Osteoblast (primary cell): ENCODE results near the gene FRA10AC1. TPM values are rescaled to one million over a fixed set of nuclear protein-coding genes. Genes with fewer than 3 reads are reported as not detected.

Source experiments
- DNase-seq: peaks from one replicate; pipeline ENCODE4 v3.0.0; 2011; ENCODE audit warnings: low spot score, mixed read lengths; ENCODE audit not compliant: insufficient read length; ENCODE audit errors: missing footprints
- H2AFZ ChIP-seq: 2 replicates; pipeline ENCODE4 v1.6.0; 2011; ENCODE audit warnings: mild to moderate bottlenecking, low read length
- H3K27ac ChIP-seq: 2 replicates; pipeline ENCODE4 v1.5.1; 2011; ENCODE audit warnings: mild to moderate bottlenecking, low read depth, low read length, moderate library complexity
- H3K27me3 ChIP-seq: 2 replicates; pipeline ENCODE4 v1.6.0; 2012; ENCODE audit warnings: mild to moderate bottlenecking, control low read depth, inconsistent platforms, low read length, moderate library complexity; ENCODE audit not compliant: insufficient read depth
- H3K36me3 ChIP-seq: 2 replicates; pipeline ENCODE4 v1.5.1; 2011; ENCODE audit warnings: mild to moderate bottlenecking, low read length, control low read depth, moderate library complexity; ENCODE audit not compliant: insufficient read depth
- H3K4me1 ChIP-seq: 2 replicates; pipeline ENCODE4 v1.5.1; 2011; ENCODE audit warnings: mild to moderate bottlenecking, low read length, control low read depth, moderate library complexity; ENCODE audit not compliant: insufficient read depth
- H3K4me2 ChIP-seq: 2 replicates; pipeline ENCODE4 v1.6.0; 2011; ENCODE audit warnings: mild to moderate bottlenecking, low read length; ENCODE audit not compliant: insufficient read depth
- H3K4me3 ChIP-seq: fragments of 200-600 bp; sonication (generic); 3 replicates; pipeline ENCODE4 v1.5.1; 2012; ENCODE audit warnings: mild to moderate bottlenecking, low read length, inconsistent platforms; ENCODE audit not compliant: insufficient read depth
- H3K79me2 ChIP-seq: 2 replicates; pipeline ENCODE4 v1.6.0; 2012; ENCODE audit warnings: mild to moderate bottlenecking, low read length, control low read depth, inconsistent platforms; ENCODE audit not compliant: insufficient read depth
- H3K9me3 ChIP-seq: 2 replicates; pipeline ENCODE4 v1.5.1; 2011; ENCODE audit warnings: low read depth, low read length, control low read depth
- H4K20me1 ChIP-seq: 2 replicates; pipeline ENCODE4 v1.6.0; 2012; ENCODE audit warnings: mild to moderate bottlenecking, low read length, control low read depth; ENCODE audit not compliant: insufficient read depth
- CTCF ChIP-seq: IDR thresholded peaks from 2 replicates; pipeline ENCODE4 v1.5.1; 2011; ENCODE audit warnings: mild to moderate bottlenecking, low read depth, low read length, moderate library complexity; ENCODE audit errors: extremely low read depth
- total RNA-seq: library from RNA; depleted of rRNA; stranded (reverse); fragments of >200 nt; gene quantifications from 2 replicates; pipeline ENCODE4 v1.2.3, GENCODE V29; 2012

Gene FRA10AC1
- total RNA-seq, 1 donor, result 8.7 TPM

- Histone ChIP-seq H3K27me3 (no peaks in the 10 kb centered on the region), H3K4me3 (no peak overlapping the region), H3K9me3 (no peaks in the 10 kb centered on the region), H3K4me2 (no peak overlapping the region), H3K36me3 (no peaks in the 10 kb centered on the region), H2AFZ (no peak overlapping the region), H4K20me1 (no peaks in the 10 kb centered on the region), H3K4me1 (peaks cover 4% of the 10 kb centered on the region), H3K27ac (no peak overlapping the region), H3K79me2 (no peaks in the 10 kb centered on the region)
- DNase-seq, result no peak
- TF ChIP-seq CTCF, result no peak
Measured at GRCh38 chr10:93654201-93654600, 48.2 kb downstream of the FRA10AC1 start.

GRCh38 chr10:93652857-93653256 is 49.5 kb downstream of the FRA10AC1 start:
- Histone ChIP-seq H2AFZ (no peak overlapping the region), H3K4me1 (peaks cover 4% of the 10 kb centered on the region), H3K9me3 (no peaks in the 10 kb centered on the region), H3K79me2 (no peaks in the 10 kb centered on the region), H3K27ac (no peak overlapping the region), H3K36me3 (no peaks in the 10 kb centered on the region), H4K20me1 (no peaks in the 10 kb centered on the region), H3K4me3 (no peak overlapping the region), H3K27me3 (no peaks in the 10 kb centered on the region), H3K4me2 (peak overlapping the region; percentile 33)
- TF ChIP-seq CTCF, result no peak
- DNase-seq, result peak; percentile 31

- Histone ChIP-seq H3K4me2 (no peak overlapping the region), H3K27ac (no peak overlapping the region), H3K9me3 (no peaks in the 10 kb centered on the region), H3K79me2 (no peaks in the 10 kb centered on the region), H3K4me1 (no peaks in the 10 kb centered on the region), H2AFZ (no peak overlapping the region), H3K36me3 (no peaks in the 10 kb centered on the region), H3K4me3 (no peak overlapping the region), H4K20me1 (no peaks in the 10 kb centered on the region), H3K27me3 (peaks cover 4% of the 10 kb centered on the region)
- no peak for DNase-seq
- no peak for TF ChIP-seq CTCF
Measured at GRCh38 chr10:93639791-93640190, 62.6 kb downstream of the FRA10AC1 start.

- H3K27ac ChIP-seq, result no peak overlapping the region
- H3K9me3 ChIP-seq, result no peaks in the 10 kb centered on the region
- H3K4me2 ChIP-seq, result no peak overlapping the region
- no peaks in the 10 kb centered on the region for H3K4me1 ChIP-seq
- no peaks in the 10 kb centered on the region for H3K36me3 ChIP-seq
- H3K4me3 ChIP-seq, result no peak overlapping the region
- H3K27me3 ChIP-seq, result no peaks in the 10 kb centered on the region
- H3K79me2 ChIP-seq, result no peaks in the 10 kb centered on the region
- no peak for DNase-seq
- H2AFZ ChIP-seq, result no peak overlapping the region
- TF ChIP-seq CTCF, result no peak
- H4K20me1 ChIP-seq, result no peaks in the 10 kb centered on the region
Measured at GRCh38 chr10:93630625-93631557, 71.5 kb downstream of the FRA10AC1 start.
